Measurements from ENCODE around the gene HS3ST2.
"Not testable (repeated sequence)": the region's sequence is repeated elsewhere in the genome, so short reads cannot be mapped to it uniquely, and the experiment has no call there.

The HS3ST2 gene

DNA sequence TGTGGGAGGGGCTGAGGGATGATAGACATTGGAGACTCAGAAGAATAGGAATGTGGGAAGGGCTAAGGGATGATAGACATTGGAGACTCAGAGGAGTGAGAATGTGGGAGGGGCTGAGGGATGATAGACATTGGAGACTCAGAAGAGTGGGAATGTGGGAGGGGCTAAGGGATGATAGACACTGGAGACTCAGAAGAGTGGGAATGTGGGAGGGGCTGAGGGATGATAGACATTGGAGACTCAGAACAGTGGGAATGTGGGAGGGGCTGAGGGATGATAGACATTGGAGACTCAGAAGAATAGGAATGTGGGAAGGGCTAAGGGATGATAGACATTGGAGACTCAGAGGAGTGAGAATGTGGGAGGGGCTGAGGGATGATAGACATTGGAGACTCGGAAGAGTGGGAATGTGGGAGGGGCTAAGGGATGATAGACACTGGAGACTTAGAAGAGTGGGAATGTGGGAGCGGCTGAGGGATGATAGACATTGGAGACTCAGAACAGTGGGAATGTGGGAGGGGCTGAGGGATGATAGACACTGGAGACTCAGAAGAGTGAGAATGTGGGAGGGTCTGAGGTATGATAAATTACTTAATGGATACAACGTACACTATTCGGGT lies 125.9 kb downstream of the HS3ST2 start:
- H3K27me3 ChIP-seq (ENCODE audit: control insufficient read depth in 2 of 2, insufficient read depth in 2 of 2, low read length in 2 of 2); H3K4me3 ChIP-seq (ENCODE audit: low read length in 2 of 2); H3K4me1 ChIP-seq (ENCODE audit: control insufficient read depth in 2 of 2, insufficient read depth in 2 of 2, low read length in 2 of 2); H3K9me3 ChIP-seq (ENCODE audit: control insufficient read depth in 2 of 2, low read length in 2 of 2); H3K27ac ChIP-seq (ENCODE audit: low read depth in 2 of 2, low read length in 2 of 2); H3K9ac ChIP-seq (ENCODE audit: low read depth in 1 of 2, low read length in 2 of 2); H3K36me3 ChIP-seq (ENCODE audit: control insufficient read depth in 2 of 2, insufficient read depth in 2 of 2, low read length in 2 of 2): not testable (repeated sequence)

DNA sequence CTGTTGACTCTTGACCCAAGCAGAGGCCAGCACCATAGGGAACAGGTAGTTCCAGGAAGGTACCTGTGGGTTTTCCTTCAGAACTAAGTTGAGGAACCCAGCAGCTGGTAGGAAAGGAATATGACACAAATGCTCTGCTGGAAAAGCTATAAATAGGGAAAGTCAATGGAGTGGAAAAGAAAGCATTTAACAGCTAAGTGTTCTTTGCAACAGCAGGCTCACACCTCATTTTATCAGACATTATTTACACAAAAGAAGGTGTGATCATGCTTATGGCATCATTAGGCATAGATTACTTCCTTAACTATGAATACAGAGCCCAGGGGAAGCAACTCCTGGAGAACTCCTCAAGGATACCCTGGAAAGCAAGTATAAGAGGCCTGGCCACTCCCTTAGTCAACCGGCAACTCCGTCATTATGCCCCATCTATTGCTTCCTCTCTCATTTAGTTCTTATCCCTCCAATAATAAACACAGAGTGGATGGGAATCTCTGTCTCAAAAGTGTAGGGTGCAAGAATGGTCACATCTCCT lies 128.1 kb downstream of the HS3ST2 start:
- H3K9ac ChIP-seq (ENCODE audit: low read depth in 1 of 2, low read length in 2 of 2), result no peak overlapping the region
- no peaks in the 10 kb centered on the region for H3K36me3 ChIP-seq (ENCODE audit: control insufficient read depth in 2 of 2, insufficient read depth in 2 of 2, low read length in 2 of 2)
- H3K4me1 ChIP-seq (ENCODE audit: control insufficient read depth in 2 of 2, insufficient read depth in 2 of 2, low read length in 2 of 2), result peaks cover 0 to 2% of the 10 kb centered on the region in 2 donors
- peaks cover 0 to 7% of the 10 kb centered on the region in 2 donors for H3K27me3 ChIP-seq (ENCODE audit: control insufficient read depth in 2 of 2, insufficient read depth in 2 of 2, low read length in 2 of 2)
- H3K9me3 ChIP-seq (ENCODE audit: control insufficient read depth in 2 of 2, low read length in 2 of 2), result no peaks in the 10 kb centered on the region
- H3K4me3 ChIP-seq (ENCODE audit: low read length in 2 of 2), result no peak overlapping the region
- peak overlapping the region in 1 of 2 donors; percentile 18 for H3K27ac ChIP-seq (ENCODE audit: low read depth in 2 of 2, low read length in 2 of 2)

DNA sequence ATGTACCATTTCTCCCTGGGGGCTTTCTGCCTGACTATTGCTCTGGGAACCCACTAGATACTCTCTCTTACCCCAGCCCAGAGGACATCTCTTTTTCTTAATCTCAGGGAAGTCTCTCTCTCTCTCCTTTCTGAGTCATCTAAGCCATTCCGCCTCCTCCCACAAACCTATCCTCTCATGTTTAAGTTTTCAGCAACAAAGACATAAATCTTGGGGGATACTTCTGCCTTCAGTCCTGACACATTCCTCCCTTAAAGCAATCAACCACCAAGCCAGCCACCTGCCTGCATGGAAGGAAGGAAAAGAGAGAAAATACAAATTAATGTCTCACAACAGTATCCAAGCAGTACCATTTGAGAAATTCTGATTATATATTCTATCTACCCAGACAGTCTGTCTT lies 128.8 kb downstream of the HS3ST2 start:
- peaks cover 0 to 2% of the 10 kb centered on the region in 2 donors for H3K4me1 ChIP-seq (ENCODE audit: control insufficient read depth in 2 of 2, insufficient read depth in 2 of 2, low read length in 2 of 2)
- H3K27ac ChIP-seq (ENCODE audit: low read depth in 2 of 2, low read length in 2 of 2), result no peak overlapping the region
- peaks cover 3 to 11% of the 10 kb centered on the region in 2 donors for H3K27me3 ChIP-seq (ENCODE audit: control insufficient read depth in 2 of 2, insufficient read depth in 2 of 2, low read length in 2 of 2)
- H3K9ac ChIP-seq (ENCODE audit: low read depth in 1 of 2, low read length in 2 of 2), result no peak overlapping the region
- no peak overlapping the region for H3K4me3 ChIP-seq (ENCODE audit: low read length in 2 of 2)
- no peaks in the 10 kb centered on the region for H3K9me3 ChIP-seq (ENCODE audit: control insufficient read depth in 2 of 2, low read length in 2 of 2)
- no peaks in the 10 kb centered on the region for H3K36me3 ChIP-seq (ENCODE audit: control insufficient read depth in 2 of 2, insufficient read depth in 2 of 2, low read length in 2 of 2)

DNA sequence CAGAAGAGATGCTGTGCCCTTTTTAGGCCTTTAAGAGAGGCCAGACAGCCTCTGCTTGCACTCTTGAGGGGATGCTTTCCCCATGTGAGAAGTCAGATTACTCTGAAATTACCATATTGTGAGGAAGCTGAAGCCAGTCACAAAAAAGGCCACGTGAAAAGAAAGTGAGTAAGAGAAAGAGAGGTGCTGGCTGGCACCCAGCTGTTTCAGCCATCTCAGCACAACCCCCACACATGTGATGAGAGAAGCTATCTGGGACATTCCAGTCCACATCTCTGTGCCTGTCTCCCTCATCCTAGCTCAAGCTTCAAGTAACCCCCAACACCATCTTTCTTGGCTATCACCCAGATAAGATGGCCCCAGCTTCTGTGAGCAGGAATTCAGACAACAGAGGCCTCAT lies 131.4 kb downstream of the HS3ST2 start:
- no peaks in the 10 kb centered on the region for H3K9me3 ChIP-seq (ENCODE audit: control insufficient read depth in 2 of 2, low read length in 2 of 2)
- no peak overlapping the region for H3K27ac ChIP-seq (ENCODE audit: low read depth in 2 of 2, low read length in 2 of 2)
- H3K27me3 ChIP-seq (ENCODE audit: control insufficient read depth in 2 of 2, insufficient read depth in 2 of 2, low read length in 2 of 2), result peaks cover 5 to 19% of the 10 kb centered on the region in 2 donors
- H3K9ac ChIP-seq (ENCODE audit: low read depth in 1 of 2, low read length in 2 of 2), result no peak overlapping the region
- H3K4me1 ChIP-seq (ENCODE audit: control insufficient read depth in 2 of 2, insufficient read depth in 2 of 2, low read length in 2 of 2), result peaks cover 0 to 2% of the 10 kb centered on the region in 2 donors
- no peaks in the 10 kb centered on the region for H3K36me3 ChIP-seq (ENCODE audit: control insufficient read depth in 2 of 2, insufficient read depth in 2 of 2, low read length in 2 of 2)
- H3K4me3 ChIP-seq (ENCODE audit: low read length in 2 of 2), result no peak overlapping the region

DNA sequence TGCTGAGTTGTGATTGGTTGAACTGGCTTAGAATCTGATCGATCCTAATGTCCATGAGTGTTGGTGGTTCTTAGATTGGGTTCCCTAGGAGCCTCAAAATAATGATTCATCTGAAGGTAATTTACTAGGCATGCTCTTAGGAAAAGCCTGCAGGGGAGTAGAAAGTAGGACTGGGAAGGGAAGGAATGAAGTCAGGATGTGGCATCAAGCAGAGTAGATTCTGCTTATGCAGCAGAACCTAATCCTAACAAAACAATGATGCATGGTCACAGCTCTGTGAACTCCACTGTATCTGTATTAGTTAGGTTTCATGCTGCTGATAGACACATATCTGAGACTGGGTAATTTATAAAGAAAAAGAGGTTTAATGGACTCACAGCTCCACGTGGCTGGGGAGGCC lies 132.5 kb downstream of the HS3ST2 start:
- Histone ChIP-seq H3K27ac (ENCODE audit: low read depth in 2 of 2, low read length in 2 of 2) (no peak overlapping the region), H3K36me3 (ENCODE audit: control insufficient read depth in 2 of 2, insufficient read depth in 2 of 2, low read length in 2 of 2) (no peaks in the 10 kb centered on the region), H3K4me1 (ENCODE audit: control insufficient read depth in 2 of 2, insufficient read depth in 2 of 2, low read length in 2 of 2) (peaks cover 0 to 2% of the 10 kb centered on the region in 2 donors), H3K4me3 (ENCODE audit: low read length in 2 of 2) (no peak overlapping the region), H3K27me3 (ENCODE audit: control insufficient read depth in 2 of 2, insufficient read depth in 2 of 2, low read length in 2 of 2) (peaks cover 5 to 19% of the 10 kb centered on the region in 2 donors), H3K9me3 (ENCODE audit: control insufficient read depth in 2 of 2, low read length in 2 of 2) (no peaks in the 10 kb centered on the region), H3K9ac (ENCODE audit: low read depth in 1 of 2, low read length in 2 of 2) (no peak overlapping the region)

DNA sequence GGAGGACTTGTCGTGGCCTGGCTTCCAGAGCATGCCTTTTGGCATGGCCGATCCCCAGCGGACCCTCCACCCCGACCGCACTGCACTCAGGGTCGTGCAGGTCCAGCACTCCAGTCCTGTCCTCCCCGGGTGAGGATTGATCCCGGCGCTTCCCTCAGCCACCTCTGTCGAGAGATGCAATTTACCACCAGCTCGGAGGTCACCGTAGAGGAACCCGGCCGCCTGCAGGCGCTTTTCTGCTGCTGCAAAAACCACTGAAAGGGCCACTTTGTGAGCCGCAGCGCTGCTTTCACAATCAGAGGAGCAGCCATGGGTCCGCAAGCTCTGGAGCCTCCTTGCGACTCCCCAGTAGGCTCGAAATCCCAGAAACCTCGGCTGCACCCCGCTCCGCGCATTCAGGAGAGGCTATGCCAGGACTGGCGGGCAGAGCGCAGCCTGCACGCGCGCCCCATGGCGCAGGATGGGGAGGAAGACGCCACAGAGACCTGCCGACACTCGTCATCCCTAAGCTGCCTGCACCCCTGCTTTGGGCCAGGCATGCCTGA lies 134.2 kb downstream of the HS3ST2 start:
- no peaks in the 10 kb centered on the region for H3K36me3 ChIP-seq (ENCODE audit: control insufficient read depth in 2 of 2, insufficient read depth in 2 of 2, low read length in 2 of 2)
- H3K9ac ChIP-seq (ENCODE audit: low read depth in 1 of 2, low read length in 2 of 2), result no peak overlapping the region
- peaks cover 5 to 18% of the 10 kb centered on the region in 2 donors for H3K27me3 ChIP-seq (ENCODE audit: control insufficient read depth in 2 of 2, insufficient read depth in 2 of 2, low read length in 2 of 2)
- no peaks in the 10 kb centered on the region for H3K4me1 ChIP-seq (ENCODE audit: control insufficient read depth in 2 of 2, insufficient read depth in 2 of 2, low read length in 2 of 2)
- H3K4me3 ChIP-seq (ENCODE audit: low read length in 2 of 2), result peak overlapping the region in 1 of 2 donors; percentile 26
- H3K9me3 ChIP-seq (ENCODE audit: control insufficient read depth in 2 of 2, low read length in 2 of 2), result no peaks in the 10 kb centered on the region
- no peak overlapping the region for H3K27ac ChIP-seq (ENCODE audit: low read depth in 2 of 2, low read length in 2 of 2)

DNA sequence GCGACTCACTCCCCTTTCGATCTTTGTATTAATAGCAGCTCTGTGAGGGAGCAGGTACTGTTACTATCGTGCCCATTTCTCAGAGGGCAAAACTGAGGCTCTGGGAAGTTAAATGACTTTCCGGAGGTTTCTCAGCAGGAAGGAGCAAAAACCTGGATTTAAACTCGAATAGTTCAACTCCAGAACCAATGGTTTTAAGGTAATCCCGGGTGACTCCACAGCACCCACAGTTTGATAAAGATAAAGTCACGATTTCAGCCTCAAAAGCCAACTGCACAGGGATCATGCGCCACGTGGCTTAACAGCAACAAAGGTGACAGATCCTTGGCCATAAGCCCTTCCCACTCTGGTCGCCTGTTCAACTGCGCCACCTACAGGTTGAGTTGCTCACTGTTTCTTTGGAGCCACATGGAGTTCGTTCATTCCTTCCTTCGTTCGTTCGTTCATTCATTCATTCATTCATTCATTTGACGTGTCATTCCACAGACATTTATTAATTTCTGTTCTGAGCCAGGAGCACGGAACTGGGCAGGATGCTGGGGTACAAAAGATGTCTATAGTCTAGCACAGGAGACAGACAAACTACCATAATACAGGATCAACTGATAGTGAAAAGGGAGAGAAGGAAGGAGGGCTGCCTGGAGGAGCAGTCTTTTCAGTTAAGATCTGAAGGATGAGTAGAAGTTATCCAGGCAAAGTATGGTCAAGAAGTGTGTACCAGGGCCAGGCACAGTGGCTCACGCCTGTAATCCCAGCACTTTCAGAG lies 134.8 kb downstream of the HS3ST2 start:
- Histone ChIP-seq H3K4me1 (ENCODE audit: control insufficient read depth in 2 of 2, insufficient read depth in 2 of 2, low read length in 2 of 2) (no peaks in the 10 kb centered on the region), H3K27ac (ENCODE audit: low read depth in 2 of 2, low read length in 2 of 2) (no peak overlapping the region), H3K36me3 (ENCODE audit: control insufficient read depth in 2 of 2, insufficient read depth in 2 of 2, low read length in 2 of 2) (no peaks in the 10 kb centered on the region), H3K9me3 (ENCODE audit: control insufficient read depth in 2 of 2, low read length in 2 of 2) (no peaks in the 10 kb centered on the region), H3K4me3 (ENCODE audit: low read length in 2 of 2) (peak overlapping the region in 1 of 2 donors; percentile 26), H3K9ac (ENCODE audit: low read depth in 1 of 2, low read length in 2 of 2) (no peak overlapping the region), H3K27me3 (ENCODE audit: control insufficient read depth in 2 of 2, insufficient read depth in 2 of 2, low read length in 2 of 2) (peaks cover 5 to 18% of the 10 kb centered on the region in 2 donors)

DNA sequence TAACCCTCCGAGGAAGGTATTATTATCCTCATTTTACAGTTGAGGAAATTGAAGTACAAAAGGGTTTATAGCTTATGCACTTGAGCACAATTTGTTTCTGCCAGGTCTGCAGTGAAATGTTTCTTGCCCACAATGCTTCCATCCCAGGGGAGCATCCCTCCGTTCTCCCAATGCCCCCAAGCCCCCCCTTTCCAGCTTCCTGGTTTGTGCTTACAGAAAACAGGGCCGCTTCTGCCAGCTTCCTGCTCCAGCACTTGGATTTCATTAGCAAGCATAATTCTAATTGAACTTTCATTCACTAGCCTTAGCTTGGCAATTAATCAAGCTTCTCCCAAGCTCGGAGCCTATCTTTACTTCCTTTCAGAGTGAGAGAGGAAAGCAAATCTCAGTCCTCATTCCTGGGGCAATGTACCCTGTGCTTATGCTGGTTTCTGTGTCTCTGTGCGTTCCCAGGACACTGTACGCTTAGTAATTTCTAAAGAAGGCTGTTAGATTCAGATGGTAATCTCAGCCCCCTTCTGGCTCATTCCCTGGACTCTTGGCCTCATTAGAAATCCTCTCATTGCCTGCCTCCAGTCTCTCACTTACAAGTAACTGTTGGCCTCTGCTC lies 141.6 kb downstream of the HS3ST2 start:
- Histone ChIP-seq H3K9ac (ENCODE audit: low read depth in 1 of 2, low read length in 2 of 2) (no peak overlapping the region), H3K4me1 (ENCODE audit: control insufficient read depth in 2 of 2, insufficient read depth in 2 of 2, low read length in 2 of 2) (no peaks in the 10 kb centered on the region), H3K9me3 (ENCODE audit: control insufficient read depth in 2 of 2, low read length in 2 of 2) (no peaks in the 10 kb centered on the region), H3K36me3 (ENCODE audit: control insufficient read depth in 2 of 2, insufficient read depth in 2 of 2, low read length in 2 of 2) (no peaks in the 10 kb centered on the region), H3K27me3 (ENCODE audit: control insufficient read depth in 2 of 2, insufficient read depth in 2 of 2, low read length in 2 of 2) (no peaks in the 10 kb centered on the region), H3K27ac (ENCODE audit: low read depth in 2 of 2, low read length in 2 of 2) (no peak overlapping the region), H3K4me3 (ENCODE audit: low read length in 2 of 2) (no peak overlapping the region)

DNA sequence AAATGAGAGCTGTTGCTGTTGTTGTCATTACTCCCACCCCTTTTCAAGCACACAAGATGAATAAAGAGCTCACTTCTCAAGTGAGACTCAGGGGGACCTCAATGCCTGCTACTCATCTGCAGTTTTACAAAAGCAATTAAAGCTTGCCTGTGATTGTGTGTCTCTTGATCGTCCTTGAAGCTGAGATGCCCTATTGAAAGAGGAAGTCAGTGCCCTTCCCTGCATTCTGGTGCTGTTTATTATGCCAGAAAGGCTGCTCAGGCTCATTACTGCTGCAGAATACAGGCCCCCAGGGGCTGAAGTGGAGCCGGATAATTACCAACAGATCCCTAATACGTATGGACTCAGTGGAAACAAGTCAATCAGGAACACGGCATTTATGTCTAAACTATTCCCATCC lies 147.2 kb downstream of the HS3ST2 start:
- Histone ChIP-seq H3K9ac (ENCODE audit: low read depth in 1 of 2, low read length in 2 of 2) (no peak overlapping the region), H3K9me3 (ENCODE audit: control insufficient read depth in 2 of 2, low read length in 2 of 2) (no peaks in the 10 kb centered on the region), H3K4me1 (ENCODE audit: control insufficient read depth in 2 of 2, insufficient read depth in 2 of 2, low read length in 2 of 2) (no peaks in the 10 kb centered on the region), H3K36me3 (ENCODE audit: control insufficient read depth in 2 of 2, insufficient read depth in 2 of 2, low read length in 2 of 2) (no peaks in the 10 kb centered on the region), H3K27ac (ENCODE audit: low read depth in 2 of 2, low read length in 2 of 2) (no peak overlapping the region), H3K4me3 (ENCODE audit: low read length in 2 of 2) (no peak overlapping the region), H3K27me3 (ENCODE audit: control insufficient read depth in 2 of 2, insufficient read depth in 2 of 2, low read length in 2 of 2) (no peaks in the 10 kb centered on the region)

DNA sequence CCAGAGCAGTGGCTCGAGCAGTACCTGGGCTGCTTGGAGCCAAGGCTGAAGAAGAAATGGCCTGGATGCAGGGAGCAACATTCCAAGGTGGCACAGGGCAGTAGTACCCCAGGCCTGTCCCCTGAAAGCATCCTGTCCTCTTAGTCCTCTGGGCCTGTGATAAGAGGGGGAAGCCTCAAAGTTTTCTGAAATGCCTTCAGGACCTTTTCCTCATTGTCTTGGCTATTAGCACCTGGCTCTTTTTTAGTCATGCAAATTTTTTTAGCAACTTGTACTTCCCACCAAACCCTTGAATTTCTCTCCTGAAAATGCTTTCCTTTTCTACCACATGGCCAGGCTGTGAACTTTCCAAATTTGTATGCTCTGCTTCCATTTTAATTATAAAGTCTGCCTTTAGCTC lies 148.9 kb downstream of the HS3ST2 start:
- Histone ChIP-seq H3K36me3 (ENCODE audit: control insufficient read depth in 2 of 2, insufficient read depth in 2 of 2, low read length in 2 of 2) (no peaks in the 10 kb centered on the region), H3K9ac (ENCODE audit: low read depth in 1 of 2, low read length in 2 of 2) (no peak overlapping the region), H3K27ac (ENCODE audit: low read depth in 2 of 2, low read length in 2 of 2) (no peak overlapping the region), H3K4me3 (ENCODE audit: low read length in 2 of 2) (no peak overlapping the region), H3K9me3 (ENCODE audit: control insufficient read depth in 2 of 2, low read length in 2 of 2) (no peaks in the 10 kb centered on the region), H3K4me1 (ENCODE audit: control insufficient read depth in 2 of 2, insufficient read depth in 2 of 2, low read length in 2 of 2) (no peaks in the 10 kb centered on the region), H3K27me3 (ENCODE audit: control insufficient read depth in 2 of 2, insufficient read depth in 2 of 2, low read length in 2 of 2) (no peaks in the 10 kb centered on the region)
